ENCODE results near the gene NLGN1. TPM values are rescaled to one million over a fixed set of nuclear protein-coding genes. Genes with fewer than 3 reads are reported as not detected.

Gene NLGN1
- total and polyA plus RNA-seq, 9 of the 15 experiments (the other 6 are each of a cell fraction or from before 2014, with no cell fraction given): under 0.01 to 0.01 TPM; not detected in 7

DNA sequence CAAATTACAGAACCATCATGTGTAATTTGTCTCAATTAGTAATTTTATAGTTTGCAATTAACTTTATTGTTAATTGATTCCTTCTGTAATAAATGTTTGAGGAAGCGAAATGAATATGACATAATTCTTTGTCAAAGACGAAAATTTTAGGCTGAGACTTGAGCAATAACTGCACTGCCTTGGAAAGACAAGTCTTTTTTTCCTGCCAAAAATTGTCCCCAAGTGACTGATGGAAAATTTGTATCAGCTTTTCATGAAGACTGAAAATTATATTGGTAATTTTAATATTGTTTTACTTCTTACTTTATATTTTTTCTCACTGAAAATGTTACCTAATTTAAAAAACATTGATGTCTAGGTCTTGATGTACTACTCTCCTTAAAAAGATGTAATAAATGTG lies 622.6 kb downstream of the NLGN1 start:
- in situ Hi-C loops (cut with MboI) (no loop called here), intact Hi-C loops (cut with micrococcal nuclease) (no loop called here)
- H3K4me3 ChIP-seq: no peak overlapping the region
- no peaks in the 10 kb centered on the region for H4K20me1 ChIP-seq (replicated peaks; ENCODE audit: control insufficient read depth, insufficient read depth, low read length)
- ChIA-PET POLR2A (no interaction called here), CTCF (ENCODE audit: low intra/inter-chr PET ratio) (no interaction called here)
- no peak for ATAC-seq
- no TSS peak for BruUV-seq (replicated peaks)
- 4% methylated on average over 2 of the region's 2 CpGs for WGBS (ENCODE audit: insufficient coverage, low coverage, missing lambda C conversion rate)
- no peak for FAIRE-seq
- no peaks in the 10 kb centered on the region for H3K9me1 ChIP-seq (ENCODE audit: control insufficient read depth, insufficient read depth, low read length)
- no peaks in the 10 kb centered on the region for H3K79me2 ChIP-seq (ENCODE audit: control insufficient read depth, insufficient read depth, low read length)
- no peak overlapping the region for H3K9ac ChIP-seq (ENCODE audit: insufficient read depth in 1 of 2, low read depth in 2 of 2, low read length in 2 of 2)
- no peaks in the 10 kb centered on the region for H3K9me3 ChIP-seq (replicated peaks; ENCODE audit: control insufficient read depth, insufficient read depth, low read depth, low read length)
- H3K36me3 ChIP-seq (ENCODE audit: control insufficient read depth, insufficient read depth, low read length): no peaks in the 10 kb centered on the region
- no peak overlapping the region for H3K4me2 ChIP-seq (ENCODE audit: insufficient read depth, low read length)
- no peak overlapping the region for H3K27ac ChIP-seq (ENCODE audit: extremely low read depth, low read depth, low read length)
- H3K27me3 ChIP-seq (ENCODE audit: control insufficient read depth in 2 of 2, insufficient read depth in 2 of 2, low read length in 2 of 2): no peaks in the 10 kb centered on the region
- H3K4me1 ChIP-seq (replicated peaks in 1 of 2; ENCODE audit: control insufficient read depth in 2 of 2, insufficient read depth in 2 of 2, low read length in 2 of 2): no peaks in the 10 kb centered on the region
- no peak overlapping the region for H2AFZ ChIP-seq (ENCODE audit: low read depth, low read length)
- TF ChIP-seq, protein P1, sequence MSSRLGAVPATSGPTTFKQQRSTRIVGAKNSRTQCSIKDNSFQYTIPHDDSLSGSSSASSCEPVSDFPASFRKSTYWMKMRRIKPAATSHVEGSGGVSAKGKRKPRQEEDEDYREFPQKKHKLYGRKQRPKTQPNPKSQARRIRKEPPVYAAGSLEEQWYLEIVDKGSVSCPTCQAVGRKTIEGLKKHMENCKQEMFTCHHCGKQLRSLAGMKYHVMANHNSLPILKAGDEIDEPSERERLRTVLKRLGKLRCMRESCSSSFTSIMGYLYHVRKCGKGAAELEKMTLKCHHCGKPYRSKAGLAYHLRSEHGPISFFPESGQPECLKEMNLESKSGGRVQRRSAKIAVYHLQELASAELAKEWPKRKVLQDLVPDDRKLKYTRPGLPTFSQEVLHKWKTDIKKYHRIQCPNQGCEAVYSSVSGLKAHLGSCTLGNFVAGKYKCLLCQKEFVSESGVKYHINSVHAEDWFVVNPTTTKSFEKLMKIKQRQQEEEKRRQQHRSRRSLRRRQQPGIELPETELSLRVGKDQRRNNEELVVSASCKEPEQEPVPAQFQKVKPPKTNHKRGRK (tag; IDR thresholded peaks at IDR 0.05): no peak
- TF ChIP-seq HCFC1 (IDR thresholded peaks at IDR 0.05; ENCODE audit: low read depth, low read length) (no peak), SOX6 (IDR thresholded peaks at IDR 0.05) (no peak), HNRNPK (IDR thresholded peaks at IDR 0.05; ENCODE audit: low read depth, low read length, poor library complexity, severe bottlenecking) (no peak), SMARCA4 (IDR thresholded peaks at IDR 0.05) (no peak), FUS (optimal IDR thresholded peaks at IDR 0.05; ENCODE audit: low read depth, low read length) (no peak), ARHGAP35 (IDR thresholded peaks at IDR 0.05; ENCODE audit: partially characterized antibody) (no peak), MXI1 (IDR thresholded peaks at IDR 0.05; ENCODE audit: low read depth, low read length) (no peak), TRIM28 (IDR thresholded peaks at IDR 0.05) (no peak)
- TF ChIP-seq, protein P2, sequence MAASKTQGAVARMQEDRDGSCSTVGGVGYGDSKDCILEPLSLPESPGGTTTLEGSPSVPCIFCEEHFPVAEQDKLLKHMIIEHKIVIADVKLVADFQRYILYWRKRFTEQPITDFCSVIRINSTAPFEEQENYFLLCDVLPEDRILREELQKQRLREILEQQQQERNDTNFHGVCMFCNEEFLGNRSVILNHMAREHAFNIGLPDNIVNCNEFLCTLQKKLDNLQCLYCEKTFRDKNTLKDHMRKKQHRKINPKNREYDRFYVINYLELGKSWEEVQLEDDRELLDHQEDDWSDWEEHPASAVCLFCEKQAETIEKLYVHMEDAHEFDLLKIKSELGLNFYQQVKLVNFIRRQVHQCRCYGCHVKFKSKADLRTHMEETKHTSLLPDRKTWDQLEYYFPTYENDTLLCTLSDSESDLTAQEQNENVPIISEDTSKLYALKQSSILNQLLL (CRISPR knock-in tag; IDR thresholded peaks at IDR 0.05; ENCODE audit: borderline replicate concordance): no peak
- TF ChIP-seq, protein P3, sequence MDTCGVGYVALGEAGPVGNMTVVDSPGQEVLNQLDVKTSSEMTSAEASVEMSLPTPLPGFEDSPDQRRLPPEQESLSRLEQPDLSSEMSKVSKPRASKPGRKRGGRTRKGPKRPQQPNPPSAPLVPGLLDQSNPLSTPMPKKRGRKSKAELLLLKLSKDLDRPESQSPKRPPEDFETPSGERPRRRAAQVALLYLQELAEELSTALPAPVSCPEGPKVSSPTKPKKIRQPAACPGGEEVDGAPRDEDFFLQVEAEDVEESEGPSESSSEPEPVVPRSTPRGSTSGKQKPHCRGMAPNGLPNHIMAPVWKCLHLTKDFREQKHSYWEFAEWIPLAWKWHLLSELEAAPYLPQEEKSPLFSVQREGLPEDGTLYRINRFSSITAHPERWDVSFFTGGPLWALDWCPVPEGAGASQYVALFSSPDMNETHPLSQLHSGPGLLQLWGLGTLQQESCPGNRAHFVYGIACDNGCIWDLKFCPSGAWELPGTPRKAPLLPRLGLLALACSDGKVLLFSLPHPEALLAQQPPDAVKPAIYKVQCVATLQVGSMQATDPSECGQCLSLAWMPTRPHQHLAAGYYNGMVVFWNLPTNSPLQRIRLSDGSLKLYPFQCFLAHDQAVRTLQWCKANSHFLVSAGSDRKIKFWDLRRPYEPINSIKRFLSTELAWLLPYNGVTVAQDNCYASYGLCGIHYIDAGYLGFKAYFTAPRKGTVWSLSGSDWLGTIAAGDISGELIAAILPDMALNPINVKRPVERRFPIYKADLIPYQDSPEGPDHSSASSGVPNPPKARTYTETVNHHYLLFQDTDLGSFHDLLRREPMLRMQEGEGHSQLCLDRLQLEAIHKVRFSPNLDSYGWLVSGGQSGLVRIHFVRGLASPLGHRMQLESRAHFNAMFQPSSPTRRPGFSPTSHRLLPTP (IDR thresholded peaks at IDR 0.05; ENCODE audit: borderline replicate concordance, extremely low read depth, insufficient read length): no peak
- TF ChIP-seq, protein P4, sequence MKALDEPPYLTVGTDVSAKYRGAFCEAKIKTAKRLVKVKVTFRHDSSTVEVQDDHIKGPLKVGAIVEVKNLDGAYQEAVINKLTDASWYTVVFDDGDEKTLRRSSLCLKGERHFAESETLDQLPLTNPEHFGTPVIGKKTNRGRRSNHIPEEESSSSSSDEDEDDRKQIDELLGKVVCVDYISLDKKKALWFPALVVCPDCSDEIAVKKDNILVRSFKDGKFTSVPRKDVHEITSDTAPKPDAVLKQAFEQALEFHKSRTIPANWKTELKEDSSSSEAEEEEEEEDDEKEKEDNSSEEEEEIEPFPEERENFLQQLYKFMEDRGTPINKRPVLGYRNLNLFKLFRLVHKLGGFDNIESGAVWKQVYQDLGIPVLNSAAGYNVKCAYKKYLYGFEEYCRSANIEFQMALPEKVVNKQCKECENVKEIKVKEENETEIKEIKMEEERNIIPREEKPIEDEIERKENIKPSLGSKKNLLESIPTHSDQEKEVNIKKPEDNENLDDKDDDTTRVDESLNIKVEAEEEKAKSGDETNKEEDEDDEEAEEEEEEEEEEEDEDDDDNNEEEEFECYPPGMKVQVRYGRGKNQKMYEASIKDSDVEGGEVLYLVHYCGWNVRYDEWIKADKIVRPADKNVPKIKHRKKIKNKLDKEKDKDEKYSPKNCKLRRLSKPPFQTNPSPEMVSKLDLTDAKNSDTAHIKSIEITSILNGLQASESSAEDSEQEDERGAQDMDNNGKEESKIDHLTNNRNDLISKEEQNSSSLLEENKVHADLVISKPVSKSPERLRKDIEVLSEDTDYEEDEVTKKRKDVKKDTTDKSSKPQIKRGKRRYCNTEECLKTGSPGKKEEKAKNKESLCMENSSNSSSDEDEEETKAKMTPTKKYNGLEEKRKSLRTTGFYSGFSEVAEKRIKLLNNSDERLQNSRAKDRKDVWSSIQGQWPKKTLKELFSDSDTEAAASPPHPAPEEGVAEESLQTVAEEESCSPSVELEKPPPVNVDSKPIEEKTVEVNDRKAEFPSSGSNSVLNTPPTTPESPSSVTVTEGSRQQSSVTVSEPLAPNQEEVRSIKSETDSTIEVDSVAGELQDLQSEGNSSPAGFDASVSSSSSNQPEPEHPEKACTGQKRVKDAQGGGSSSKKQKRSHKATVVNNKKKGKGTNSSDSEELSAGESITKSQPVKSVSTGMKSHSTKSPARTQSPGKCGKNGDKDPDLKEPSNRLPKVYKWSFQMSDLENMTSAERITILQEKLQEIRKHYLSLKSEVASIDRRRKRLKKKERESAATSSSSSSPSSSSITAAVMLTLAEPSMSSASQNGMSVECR (CRISPR knock-in tag; IDR thresholded peaks at IDR 0.05): no peak
- no peak for DNase-seq (ENCODE audit: extremely low read depth in 1 of 4, low spot score in 3 of 4)
